GM10266 (cell line): ENCODE measurements around the gene TTYH2.

Experiments used
- DNase-seq: peaks from one replicate; pipeline ENCODE4 v3.0.0; 2012; ENCODE audit errors: extremely low spot score
- CTCF ChIP-seq: IDR thresholded peaks from 2 replicates; pipeline ENCODE4 v1.5.1; 2012; ENCODE audit warnings: mild to moderate bottlenecking, low read depth; ENCODE audit not compliant: control insufficient read depth, insufficient read depth; ENCODE audit errors: missing control alignments

Gene TTYH2

GRCh38 chr17:74220946-74221818 lies 7.8 kb downstream of the TTYH2 start:
- no peak for TF ChIP-seq CTCF
- no peak for DNase-seq

GRCh38 chr17:74222399-74222798 lies 9.0 kb downstream of the TTYH2 start:
- TF ChIP-seq CTCF: no peak
- DNase-seq: no peak

GRCh38 chr17:74223901-74224300 lies 10.5 kb downstream of the TTYH2 start:
- TF ChIP-seq CTCF: no peak
- DNase-seq: no peak

GRCh38 chr17:74224959-74225725 lies 11.8 kb downstream of the TTYH2 start:
- DNase-seq: no peak
- no peak for TF ChIP-seq CTCF

GRCh38 chr17:74226252-74226651 lies 12.9 kb downstream of the TTYH2 start:
- TF ChIP-seq CTCF: no peak
- no peak for DNase-seq

- no peak for DNase-seq
- TF ChIP-seq CTCF: no peak
These were observed 14.1 kb downstream of the TTYH2 start for GRCh38 chr17:74227271-74228080.
